GM13977 (cell line): ENCODE measurements around the gene HYCC1.

Experiments used
- DNase-seq: peaks from one replicate; pipeline ENCODE4 v3.0.0; 2012; ENCODE audit warnings: low spot score
- CTCF ChIP-seq: IDR thresholded peaks from 2 replicates; pipeline ENCODE4 v1.5.1; 2012; ENCODE audit warnings: mild to moderate bottlenecking, control low read depth; ENCODE audit not compliant: insufficient read depth; ENCODE audit errors: extremely low read depth, missing control alignments
- in situ Hi-C: fragments of 300-500 bp; cut with MboI; formaldehyde crosslinking; loops from one replicate; pipeline ENCODE4 v1.12.0; 2022; ENCODE audit warnings: low sequenced_read_pairs, low pct_unique_long_range_greater_than_20kb, mixed read lengths, inconsistent platforms; ENCODE audit not compliant: unreplicated experiment

Gene HYCC1

GRCh38 chr7:22996470-22996869, 17.5 kb downstream of the HYCC1 start:
- no peak for DNase-seq
- in situ Hi-C loops = no loop called here

GRCh38 chr7:22995011-22995410, 18.9 kb downstream of the HYCC1 start:
- TF ChIP-seq CTCF = no peak
- no peak for DNase-seq
- in situ Hi-C loops = no loop called here

More at GRCh38 chr7:22996470-22996869, 17.5 kb downstream of the HYCC1 start:
- no peak for TF ChIP-seq CTCF

- DNase-seq = no peak
- in situ Hi-C loops = no loop called here
- no peak for TF ChIP-seq CTCF
Observed at GRCh38 chr7:22992874-22993840, 20.8 kb downstream of the HYCC1 start.

GRCh38 chr7:22990588-22990949, 23.4 kb downstream of the HYCC1 start:
- no peak for DNase-seq
- no peak for TF ChIP-seq CTCF
- in situ Hi-C loops = no loop called here

- TF ChIP-seq CTCF = no peak
- no peak for DNase-seq
- in situ Hi-C loops = no loop called here
Observed at GRCh38 chr7:22989643-22990587, 24.0 kb downstream of the HYCC1 start.

- in situ Hi-C loops = no loop called here
Observed at GRCh38 chr7:22985436-22985835, 28.5 kb downstream of the HYCC1 start.

More at GRCh38 chr7:22985436-22985835, 28.5 kb downstream of the HYCC1 start:
- no peak for TF ChIP-seq CTCF
- no peak for DNase-seq
